SK-N-SH (cell line): ENCODE measurements around the gene TMEM138. TPM values are rescaled to one million over a fixed set of nuclear protein-coding genes. Genes with fewer than 3 reads are reported as not detected.

Experiments used
- CTCF ChIA-PET: fragments of 300-600, 350-600 bp; formaldehyde crosslinking; extraction: SDS; loops from one replicate; lab custom pipeline; 2021; lab: Yijun Ruan, JAX
- POLR2A ChIA-PET: fragments of 350-600 bp; sonication (Branson Sonifier 250); formaldehyde crosslinking; extraction: SDS; loops from one replicate; lab custom pipeline; 2020; ENCODE audit warnings: antibody characterized with exemption, inconsistent platforms; lab: Yijun Ruan, JAX
- DNase-seq: peaks from one replicate; pipeline ENCODE4 v3.0.0; 2012
- H2AFZ ChIP-seq: fragments of 200-600 bp; sonication (generic); 2 replicates; pipeline ENCODE4 v1.8.1; 2016; ENCODE audit warnings: antibody characterized with exemption, mild to moderate bottlenecking, low read depth
- H3F3A ChIP-seq: fragments of 200-600 bp; sonication (generic); replicated peaks from 2 replicates; pipeline ENCODE3; 2016; ENCODE audit warnings: antibody characterized with exemption, mild to moderate bottlenecking; ENCODE audit not compliant: insufficient read depth
- H3K27ac ChIP-seq, 2 experiments: fragments of 200-500 bp in 1 of 2; fragments of 200-600 bp in 1 of 2; sonication (Bioruptor generic) in 1 of 2; sonication (generic), shearing (Covaris generic) in 1 of 2; 2 replicates each; pipeline versions ENCODE4 v1.5.1 to v1.6.1; 2014 to 2016; ENCODE audit warnings: low read depth in 2 of 2, inconsistent platforms in 1 of 2, low read length in 1 of 2, mild to moderate bottlenecking in 1 of 2, mixed read lengths in 1 of 2
- H3K27me3 ChIP-seq: fragments of 200-600 bp; sonication (generic), shearing (Covaris generic); 2 replicates; pipeline ENCODE4 v1.6.1; 2016; ENCODE audit warnings: mixed run types; ENCODE audit not compliant: insufficient read depth
- H3K36me3 ChIP-seq, 2 experiments: fragments of 200-500 bp in 1 of 2; fragments of 200-600 bp in 1 of 2; sonication (Bioruptor generic) in 1 of 2; sonication (generic) in 1 of 2; replicated peaks in 1 of 2; 2 replicates each; pipeline versions ENCODE3 to v1.5.1; 2014 to 2016; ENCODE audit warnings: low read length in 1 of 2, mild to moderate bottlenecking in 1 of 2; ENCODE audit not compliant: insufficient read depth in 2 of 2, control insufficient read depth in 1 of 2
- H3K4me1 ChIP-seq, 2 experiments: fragments of 200-500 bp in 1 of 2; fragments of 200-600 bp in 1 of 2; sonication (Bioruptor generic) in 1 of 2; sonication (generic), shearing (Covaris generic) in 1 of 2; 2 replicates each; pipeline versions ENCODE4 v1.5.1 to v1.6.1; 2014 to 2016; ENCODE audit warnings: low read depth in 1 of 2, low read length in 1 of 2, mixed run types in 1 of 2; ENCODE audit not compliant: insufficient read depth in 2 of 2, control insufficient read depth in 1 of 2
- H3K4me2 ChIP-seq: fragments of 200-600 bp; sonication (generic), shearing (Covaris generic); 2 replicates; pipeline ENCODE4 v1.6.1; 2017; ENCODE audit warnings: mixed run types
- H3K4me3 ChIP-seq, 2 experiments: fragments of 200-500 bp in 1 of 2; fragments of 200-600 bp in 1 of 2; sonication (Bioruptor generic) in 1 of 2; sonication (generic), shearing (Covaris generic) in 1 of 2; 2 replicates each; pipeline versions ENCODE4 v1.5.1 to v1.8.1; 2014 to 2016; ENCODE audit warnings: low read depth in 2 of 2, inconsistent platforms in 1 of 2, low read length in 1 of 2, mild to moderate bottlenecking in 1 of 2, mixed read lengths in 1 of 2, moderate library complexity in 1 of 2
- H3K79me2 ChIP-seq: fragments of 200-600 bp; sonication (generic); 2 replicates; pipeline ENCODE4 v1.8.1; 2017; ENCODE audit warnings: mild to moderate bottlenecking; ENCODE audit not compliant: insufficient read depth
- H3K9ac ChIP-seq: fragments of 200-600 bp; sonication (generic); 2 replicates; pipeline ENCODE4 v1.6.1; 2017; ENCODE audit warnings: mixed run types
- H3K9me2 ChIP-seq: fragments of 200-600 bp; sonication (generic); 2 replicates; pipeline ENCODE4 v1.6.1; 2017; ENCODE audit warnings: mixed run types
- H3K9me3 ChIP-seq: fragments of 200-600 bp; sonication (generic); 2 replicates; pipeline ENCODE4 v1.6.1; 2017; ENCODE audit warnings: mixed run types, mild to moderate bottlenecking, moderate library complexity
- H4K20me1 ChIP-seq: fragments of 200-600 bp; sonication (generic); 2 replicates; pipeline ENCODE4 v1.6.1; 2017; ENCODE audit warnings: mild to moderate bottlenecking, mixed run types; ENCODE audit not compliant: insufficient read depth
- CTCF ChIP-seq: fragments of 200-600 bp; sonication (generic); IDR thresholded peaks from 2 replicates; pipeline ENCODE4 v1.6.1; 2017; ENCODE audit warnings: antibody characterized with exemption, mild to moderate bottlenecking, moderate library complexity
- ELF1 ChIP-seq: IDR thresholded peaks from 2 replicates; pipeline ENCODE4 v1.4.0; 2012
- EP300 ChIP-seq, 2 experiments: IDR thresholded peaks; 2 replicates each; pipeline versions ENCODE4 v1.4.0 to v1.6.1; 2012; ENCODE audit warnings: borderline replicate concordance in 1 of 2, low read depth in 1 of 2, low read length in 1 of 2
- EZH2phosphoT487 ChIP-seq: fragments of 200-600 bp; sonication (generic); IDR thresholded peaks from 2 replicates; pipeline ENCODE4 v1.6.1; 2017; ENCODE audit warnings: low read depth, mixed run types, mild to moderate bottlenecking, antibody characterized with exemption, moderate library complexity, borderline replicate concordance
- FOSL2 ChIP-seq: IDR thresholded peaks from 2 replicates; pipeline ENCODE4 v1.4.0; 2012; ENCODE audit warnings: low read depth, mild to moderate bottlenecking, moderate library complexity, borderline replicate concordance
- FOXJ3 ChIP-seq: sonication (generic); formaldehyde crosslinking; IDR thresholded peaks from 2 replicates; pipeline ENCODE4 v1.5.1; 2020; ENCODE audit warnings: mild to moderate bottlenecking, missing genetic modification reagents
- GATA2 ChIP-seq: sonication (generic); formaldehyde crosslinking; IDR thresholded peaks from 2 replicates; pipeline ENCODE4 v1.5.0; 2020; ENCODE audit warnings: mild to moderate bottlenecking, missing genetic modification reagents
- JUND ChIP-seq: IDR thresholded peaks from 2 replicates; pipeline ENCODE4 v1.4.0; 2012
- MAX ChIP-seq: IDR thresholded peaks from 2 replicates; pipeline ENCODE4 v1.4.0; 2012; ENCODE audit warnings: low read depth
- MEF2A ChIP-seq: IDR thresholded peaks from 2 replicates; pipeline ENCODE4 v1.4.0; 2012; ENCODE audit warnings: low read depth, borderline replicate concordance
- RFX5 ChIP-seq: IDR thresholded peaks from 2 replicates; pipeline ENCODE4 v1.6.1; 2012; ENCODE audit warnings: mild to moderate bottlenecking, improper control_type of control experiment, low read length
- RXRA ChIP-seq: IDR thresholded peaks from 2 replicates; pipeline ENCODE4 v1.4.0; 2012; ENCODE audit warnings: low read depth, mild to moderate bottlenecking, borderline replicate concordance
- SIN3A ChIP-seq: IDR thresholded peaks from 2 replicates; pipeline ENCODE4 v1.6.1; 2012; ENCODE audit warnings: low read depth, mild to moderate bottlenecking, low read length, moderate library complexity, borderline replicate concordance
- SMC3 ChIP-seq: IDR thresholded peaks from 2 replicates; pipeline ENCODE4 v1.6.1; 2012; ENCODE audit warnings: low read depth, low read length, improper control_type of control experiment
- USF1 ChIP-seq: IDR thresholded peaks from 2 replicates; pipeline ENCODE4 v1.4.0; 2012; ENCODE audit warnings: low read depth, borderline replicate concordance
- YY1 ChIP-seq: IDR thresholded peaks from 2 replicates; pipeline ENCODE4 v1.4.0; 2012; ENCODE audit warnings: low read depth, mild to moderate bottlenecking
- WGBS: methylation state at CpG from one replicate; pipeline ENCODE4 v1.1.6; 2017; ENCODE audit warnings: low lambda C conversion rate; 5-methylcytosine and 5-hydroxymethylcytosine counted together
- polyA plus RNA-seq, 3 experiments: library from polyadenylated mRNA; depleted of rRNA; stranded (reverse); fragments of >200 nt; gene quantifications; 2 replicates each; pipeline ENCODE4 v1.2.3, GENCODE V29; 2012
- TF ChIP-seq, protein P1 (sequence below): fragments of 150-350 bp; IDR thresholded peaks from 2 replicates; pipeline ENCODE4 v1.6.1; 2016; ENCODE audit warnings: mild to moderate bottlenecking, low read depth, low read length

Gene TMEM138
- polyA plus RNA-seq, 1 of the 3 experiments (the other 2 are of a cell fraction): 82.2 TPM

- Histone ChIP-seq H3K36me3 (peaks cover 41 to 53% of the 10 kb centered on the region in 2 experiments), H4K20me1 (0 out of 2 replicates have a peak, but pooled peaks cover 6% of the 10 kb centered on the region), H3K79me2 (no peaks in the 10 kb centered on the region), H3K4me2 (no peak overlapping the region), H3K27ac (no peak overlapping the region), H3F3A (peaks cover 20% of the 10 kb centered on the region), H3K27me3 (no peaks in the 10 kb centered on the region), H3K9me3 (no peaks in the 10 kb centered on the region), H3K9ac (no peak overlapping the region), H3K4me3 (no peak overlapping the region), H2AFZ (no peak overlapping the region), H3K9me2 (no peaks in the 10 kb centered on the region), H3K4me1 (no peaks in the 10 kb centered on the region)
- CTCF ChIA-PET: interaction anchor here (0.7 to 5.6 kb wide), 7 partner anchors 9 to 68 kb away, joined by 3 to 33 read pairs (median 7); partner anchors contain the start of genes CPSF7, DDB1, SDHAF2 and TKFC
- POLR2A ChIA-PET: interaction anchor here (1.0 to 1.9 kb wide), 3 partner anchors 9 to 346 kb away, joined by 3 to 9 read pairs (median 7); partner anchors contain the start of genes CPSF7, SDHAF2 and TMEM216
- 91% methylated on average over 2 of the region's 2 CpGs for WGBS
- DNase-seq: no peak
- TF ChIP-seq SMC3 (no peak), GATA2 (no peak), RXRA (no peak), CTCF (no peak), ELF1 (no peak), MAX (no peak), FOSL2 (no peak), RFX5 (no peak), USF1 (no peak), YY1 (no peak), FOXJ3 (CRISPR knock-in tag) (no peak), JUND (no peak; the same call in 1 of the 2 replicates), EP300 (IDR thresholded peaks at IDR 0.05; ENCODE audit: borderline replicate concordance in 1 of 2, low read depth in 1 of 2, low read length in 1 of 2) (no peak), EZH2phosphoT487 (no peak), MEF2A (no peak), SIN3A (no peak)
- TF ChIP-seq, protein P1, sequence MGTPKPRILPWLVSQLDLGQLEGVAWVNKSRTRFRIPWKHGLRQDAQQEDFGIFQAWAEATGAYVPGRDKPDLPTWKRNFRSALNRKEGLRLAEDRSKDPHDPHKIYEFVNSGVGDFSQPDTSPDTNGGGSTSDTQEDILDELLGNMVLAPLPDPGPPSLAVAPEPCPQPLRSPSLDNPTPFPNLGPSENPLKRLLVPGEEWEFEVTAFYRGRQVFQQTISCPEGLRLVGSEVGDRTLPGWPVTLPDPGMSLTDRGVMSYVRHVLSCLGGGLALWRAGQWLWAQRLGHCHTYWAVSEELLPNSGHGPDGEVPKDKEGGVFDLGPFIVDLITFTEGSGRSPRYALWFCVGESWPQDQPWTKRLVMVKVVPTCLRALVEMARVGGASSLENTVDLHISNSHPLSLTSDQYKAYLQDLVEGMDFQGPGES: no peak
These were observed 39.4 kb downstream of the TMEM138 start for GRCh38 chr11:61401573-61401972.
